Measurements from ENCODE around the gene PCDHGA8.

GRCh38 chr5:141360685-141361084 is 31.7 kb upstream of the PCDHGA8 start:
- TF ChIP-seq POLR2AphosphoS5 (IDR thresholded peaks at IDR 0.05) (no peak), CTCF (IDR thresholded peaks at IDR 0.05) (no peak), EP300 (IDR thresholded peaks at IDR 0.05) (no peak)

Measured in suprapubic skin (tissue), 4 donors.